ENCODE data around the gene SPEN.
"Not testable (repeated sequence)": the region's sequence is repeated elsewhere in the genome, so short reads cannot be mapped to it uniquely, and the experiment has no call there.

Gene SPEN, protein sequence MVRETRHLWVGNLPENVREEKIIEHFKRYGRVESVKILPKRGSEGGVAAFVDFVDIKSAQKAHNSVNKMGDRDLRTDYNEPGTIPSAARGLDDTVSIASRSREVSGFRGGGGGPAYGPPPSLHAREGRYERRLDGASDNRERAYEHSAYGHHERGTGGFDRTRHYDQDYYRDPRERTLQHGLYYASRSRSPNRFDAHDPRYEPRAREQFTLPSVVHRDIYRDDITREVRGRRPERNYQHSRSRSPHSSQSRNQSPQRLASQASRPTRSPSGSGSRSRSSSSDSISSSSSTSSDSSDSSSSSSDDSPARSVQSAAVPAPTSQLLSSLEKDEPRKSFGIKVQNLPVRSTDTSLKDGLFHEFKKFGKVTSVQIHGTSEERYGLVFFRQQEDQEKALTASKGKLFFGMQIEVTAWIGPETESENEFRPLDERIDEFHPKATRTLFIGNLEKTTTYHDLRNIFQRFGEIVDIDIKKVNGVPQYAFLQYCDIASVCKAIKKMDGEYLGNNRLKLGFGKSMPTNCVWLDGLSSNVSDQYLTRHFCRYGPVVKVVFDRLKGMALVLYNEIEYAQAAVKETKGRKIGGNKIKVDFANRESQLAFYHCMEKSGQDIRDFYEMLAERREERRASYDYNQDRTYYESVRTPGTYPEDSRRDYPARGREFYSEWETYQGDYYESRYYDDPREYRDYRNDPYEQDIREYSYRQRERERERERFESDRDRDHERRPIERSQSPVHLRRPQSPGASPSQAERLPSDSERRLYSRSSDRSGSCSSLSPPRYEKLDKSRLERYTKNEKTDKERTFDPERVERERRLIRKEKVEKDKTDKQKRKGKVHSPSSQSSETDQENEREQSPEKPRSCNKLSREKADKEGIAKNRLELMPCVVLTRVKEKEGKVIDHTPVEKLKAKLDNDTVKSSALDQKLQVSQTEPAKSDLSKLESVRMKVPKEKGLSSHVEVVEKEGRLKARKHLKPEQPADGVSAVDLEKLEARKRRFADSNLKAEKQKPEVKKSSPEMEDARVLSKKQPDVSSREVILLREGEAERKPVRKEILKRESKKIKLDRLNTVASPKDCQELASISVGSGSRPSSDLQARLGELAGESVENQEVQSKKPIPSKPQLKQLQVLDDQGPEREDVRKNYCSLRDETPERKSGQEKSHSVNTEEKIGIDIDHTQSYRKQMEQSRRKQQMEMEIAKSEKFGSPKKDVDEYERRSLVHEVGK (N-terminal part only)

DNA sequence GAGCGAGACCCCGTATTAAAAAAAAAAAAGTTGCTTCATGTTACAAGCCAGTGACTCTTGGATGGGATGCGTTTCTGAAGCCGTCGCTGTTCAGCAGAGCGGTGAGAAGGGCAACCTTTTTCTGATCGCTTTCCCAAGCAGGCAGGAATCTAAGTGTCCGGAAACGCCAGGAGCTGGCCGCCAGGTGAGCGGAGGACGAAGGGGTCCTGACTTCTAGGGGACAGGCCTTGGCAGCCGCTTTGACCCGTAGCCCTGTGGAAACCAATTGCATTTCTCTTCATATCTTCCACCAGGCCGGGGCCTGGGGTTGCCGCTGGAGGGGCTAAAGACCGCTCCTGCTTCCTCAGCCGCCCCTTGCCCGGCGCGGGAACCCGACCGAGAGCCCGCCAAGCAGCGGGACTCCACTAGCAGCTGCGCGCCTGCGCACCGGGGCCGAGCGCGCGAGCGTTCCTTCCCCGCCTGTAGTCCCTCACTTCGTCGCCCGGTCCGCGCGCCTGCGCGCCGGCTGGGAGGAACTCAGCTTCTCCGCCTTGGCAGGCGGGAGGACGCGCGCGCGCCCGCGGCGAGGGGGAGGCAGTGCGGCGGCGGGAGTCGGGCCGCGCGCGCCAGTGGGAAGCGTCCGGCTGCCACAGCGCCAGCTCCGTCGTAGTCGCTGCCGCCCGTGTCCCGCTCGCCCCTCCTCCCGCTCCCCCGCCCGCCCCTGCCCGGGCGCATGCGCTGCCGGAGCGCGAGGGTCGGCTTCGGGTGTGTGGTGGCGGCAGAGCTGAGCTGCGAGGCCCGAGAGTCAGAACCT lies at the start of gene SPEN:
Gene SPEN, plus strand, starts transcription at position 608 of the 793 bp plus-strand sequence. CDS start 361 bp downstream, outside the sequence.
- peak; percentile 95 to 97 (median 97) for DNase-seq (ENCODE audit: low read depth in 3 of 3)

DNA sequence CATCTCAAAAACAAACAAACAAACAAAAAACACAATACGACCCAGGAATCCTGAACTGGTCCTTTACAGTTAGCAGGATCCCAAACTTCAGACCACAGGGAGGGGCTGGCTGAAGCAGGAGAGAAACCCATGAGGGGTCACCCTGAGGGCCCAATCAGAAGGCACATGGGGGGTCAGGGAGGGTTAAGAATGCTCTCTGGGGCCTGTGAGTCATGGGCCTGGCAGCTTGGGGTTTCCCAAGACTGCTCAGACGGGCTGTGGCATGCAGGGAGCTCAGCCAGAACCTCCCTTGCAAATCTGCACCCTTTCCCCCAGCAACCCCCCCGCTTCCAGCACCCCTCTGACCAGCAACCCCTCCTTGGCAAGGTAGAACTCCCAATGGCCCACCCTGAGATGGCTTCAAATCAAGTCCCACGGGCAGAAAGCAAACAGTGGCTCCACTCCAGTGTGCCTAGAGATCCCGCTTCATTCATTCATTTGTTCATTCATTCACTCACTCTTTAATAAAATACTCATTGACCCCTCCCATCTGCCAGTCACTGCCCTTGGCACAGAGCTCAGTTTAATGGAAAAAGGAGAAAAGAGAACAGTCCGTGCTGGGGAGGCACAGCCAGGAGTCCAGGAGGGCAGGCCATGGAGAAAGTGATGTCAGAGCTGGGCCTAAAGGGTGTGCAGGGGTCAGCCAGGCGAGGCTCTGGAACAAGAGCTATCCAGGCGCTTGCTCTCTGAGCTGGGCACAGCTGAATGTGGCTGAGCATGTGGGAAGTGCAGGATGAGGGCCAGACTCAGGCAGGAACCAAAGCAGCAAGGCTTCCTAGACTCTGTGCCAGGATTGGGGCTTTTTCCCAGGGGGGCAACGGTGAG lies 48.3 kb upstream of the SPEN start:
- DNase-seq (ENCODE audit: low read depth in 3 of 3) = peak in 1 of 3 experiments; percentile 2

GRCh38 chr1:15799928-15800835 lies 47.3 kb upstream of the SPEN start:
- no peak for DNase-seq (ENCODE audit: low read depth in 3 of 3)

GRCh38 chr1:15802234-15802965 lies 45.1 kb upstream of the SPEN start:
- no peak for DNase-seq (ENCODE audit: low read depth in 3 of 3)

DNA sequence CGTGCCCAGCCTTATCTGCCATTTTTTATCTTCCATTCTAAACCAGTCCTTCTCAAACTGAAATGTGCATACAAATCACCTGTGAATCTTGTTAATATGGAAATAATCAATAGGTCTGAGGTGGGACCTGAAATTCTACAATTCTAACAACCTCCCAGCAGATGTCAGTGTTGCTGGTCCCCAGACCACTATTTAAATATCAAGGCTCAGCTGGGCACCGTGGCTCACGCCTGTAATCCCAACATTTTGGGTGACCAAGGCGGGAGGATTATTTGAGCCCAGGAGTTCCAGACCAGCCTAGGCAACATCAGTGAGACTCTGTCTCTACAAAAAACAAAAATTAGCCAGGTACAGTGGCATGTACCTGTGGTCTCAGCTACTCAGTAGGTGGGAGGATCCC lies 44.1 kb upstream of the SPEN start:
- no peak for DNase-seq (ENCODE audit: low read depth in 3 of 3)

GRCh38 chr1:15804060-15804459 lies 43.4 kb upstream of the SPEN start:
- no peak for DNase-seq (ENCODE audit: low read depth in 3 of 3)

GRCh38 chr1:15807121-15807520 lies 40.4 kb upstream of the SPEN start:
- DNase-seq (ENCODE audit: low read depth in 3 of 3) = no peak

- not testable (repeated sequence) for DNase-seq (ENCODE audit: low read depth in 3 of 3)
These were observed 40.0 kb upstream of the SPEN start, which contains the start of gene UQCRHL for GRCh38 chr1:15807549-15807948. UQCRHL (minus strand) TSS chr1:15807649; CDS start chr1:15807649, 0 bp downstream.

DNA sequence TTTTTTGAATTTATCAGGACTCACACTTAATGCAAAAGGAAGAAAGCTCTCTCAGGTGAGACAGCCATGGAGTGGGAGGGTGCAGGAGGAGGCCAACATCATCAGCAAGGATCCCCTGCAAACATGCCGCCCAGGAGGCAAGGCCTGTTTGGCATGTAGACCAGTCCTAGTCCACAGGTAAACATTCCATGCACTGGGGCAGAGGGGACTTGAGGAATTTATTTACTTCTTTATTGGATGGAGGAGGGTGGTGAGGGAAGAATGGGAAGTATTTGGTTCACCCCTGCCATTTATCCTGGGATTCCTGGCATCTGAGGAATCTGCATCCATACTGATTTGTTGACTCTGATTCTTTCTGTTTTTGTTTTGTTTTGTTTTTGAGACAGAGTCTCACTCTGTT lies 38.6 kb upstream of the SPEN start:
- DNase-seq (ENCODE audit: low read depth in 3 of 3) = no peak

- DNase-seq (ENCODE audit: low read depth in 3 of 3) = no peak
These were observed 37.4 kb upstream of the SPEN start for GRCh38 chr1:15810073-15810472.

DNA sequence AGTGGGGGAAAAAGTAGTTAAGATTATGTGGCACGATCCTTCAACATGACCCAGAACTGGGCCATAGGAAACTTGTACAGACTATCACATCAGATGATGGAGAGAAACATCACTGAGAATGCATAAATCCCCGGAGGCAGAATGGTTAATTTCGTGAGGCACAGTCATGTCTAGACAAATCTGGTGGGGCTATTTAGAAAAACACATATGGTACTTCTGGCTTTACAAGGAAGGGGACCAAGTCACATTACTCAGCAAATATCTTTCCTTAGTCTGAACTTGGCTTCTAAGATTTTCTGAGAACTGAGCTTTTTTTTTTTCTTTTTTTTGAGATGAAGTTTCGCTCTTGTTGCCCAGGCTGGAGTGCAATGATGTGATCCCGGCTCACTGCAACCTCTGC lies 30.8 kb upstream of the SPEN start:
- DNase-seq (ENCODE audit: low read depth in 3 of 3) = no peak

DNA sequence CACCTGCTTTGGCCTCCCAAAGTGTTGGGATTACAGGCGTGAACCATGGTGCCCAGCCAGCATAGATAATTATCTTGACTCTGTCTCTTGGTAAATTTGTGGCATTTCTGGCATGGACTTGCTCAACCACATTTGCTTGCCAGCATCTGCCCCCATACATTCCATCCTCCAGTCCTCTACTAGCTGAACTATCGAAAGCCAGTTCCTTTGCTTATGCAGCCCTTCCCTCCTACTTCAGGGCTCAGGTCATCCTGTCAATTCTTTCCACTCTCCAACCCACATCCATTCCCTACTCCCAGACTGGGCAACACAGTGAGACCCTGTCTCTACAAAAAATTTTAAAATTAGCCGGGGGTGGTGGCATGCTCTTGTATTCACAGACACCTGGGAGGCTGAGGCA lies 27.0 kb upstream of the SPEN start:
- DNase-seq (ENCODE audit: low read depth in 3 of 3) = no peak

DNA sequence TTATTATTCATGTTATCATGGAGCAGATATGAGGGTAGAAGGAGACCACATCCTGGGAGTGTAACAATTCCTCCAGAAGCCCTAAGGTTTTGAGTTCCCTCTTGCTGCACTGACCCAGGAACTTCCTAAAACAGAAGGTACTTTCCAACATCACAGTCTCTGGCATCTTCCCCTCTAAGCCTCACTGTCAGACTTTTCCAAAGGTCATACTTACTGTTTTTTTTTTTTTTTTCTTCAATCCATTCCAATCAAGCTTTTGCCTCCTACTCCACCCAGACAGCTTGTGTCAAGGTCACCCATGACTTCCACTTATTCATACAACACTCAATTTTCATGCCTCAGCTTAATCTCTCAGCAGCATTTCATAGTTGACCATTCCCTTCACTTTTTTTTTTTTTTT lies 21.7 kb upstream of the SPEN start:
- no peak for DNase-seq (ENCODE audit: low read depth in 3 of 3)

- DNase-seq (ENCODE audit: low read depth in 3 of 3) = no peak
These were observed 20.5 kb upstream of the SPEN start for GRCh38 chr1:15826810-15827507.

DNA sequence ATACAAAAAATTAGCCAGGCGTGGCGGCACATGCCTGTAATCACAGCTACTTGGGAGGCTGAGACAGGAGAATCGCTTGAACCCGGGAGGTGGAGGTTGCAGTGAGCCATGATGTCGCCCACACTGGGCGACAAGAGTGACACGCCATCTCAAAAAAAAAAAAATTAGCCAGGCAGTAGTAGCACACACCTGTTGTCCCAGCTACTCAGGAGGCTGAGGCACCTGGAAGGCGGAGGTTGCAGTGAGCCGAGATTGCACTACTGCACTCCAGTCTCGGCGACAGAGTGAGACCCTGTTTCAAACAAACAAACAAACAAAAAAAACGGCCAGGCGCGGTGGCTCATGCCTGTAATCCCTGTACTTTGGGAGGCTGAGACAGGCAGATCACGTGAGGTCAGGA lies 19.9 kb upstream of the SPEN start:
- not testable (repeated sequence) for DNase-seq (ENCODE audit: low read depth in 3 of 3)

- not testable (repeated sequence) for DNase-seq (ENCODE audit: low read depth in 3 of 3)
These were observed 18.6 kb upstream of the SPEN start for GRCh38 chr1:15828931-15829330.

- DNase-seq (ENCODE audit: low read depth in 3 of 3) = no peak
These were observed 17.2 kb upstream of the SPEN start for GRCh38 chr1:15830258-15830657.
